ENCODE data around the gene RYR1.

- TF ChIP-seq CTCF (IDR thresholded peaks at IDR 0.05) (no peak), POLR2A (IDR thresholded peaks at IDR 0.05) (no peak)
Observed at GRCh38 chr19:38484747-38485146, 51.3 kb downstream of the RYR1 start.

Data from right lobe of liver (tissue), 4 donors.